GM19099 (cell line): ENCODE data around the gene KLHL26.

Source experiments
- POLR2A ChIP-seq: IDR thresholded peaks from 3 replicates; pipeline ENCODE4 v1.6.1; 2011; ENCODE audit warnings: low read depth; ENCODE audit not compliant: insufficient read length; ENCODE audit errors: extremely low read depth

The KLHL26 gene

GRCh38 chr19:18648973-18649315, 12.1 kb downstream of the KLHL26 start:
- no peak for TF ChIP-seq POLR2A

- TF ChIP-seq POLR2A = no peak
Measured at GRCh38 chr19:18649371-18650020, 12.7 kb downstream of the KLHL26 start.

GRCh38 chr19:18650021-18650390, 13.2 kb downstream of the KLHL26 start:
- TF ChIP-seq POLR2A = no peak

GRCh38 chr19:18650468-18651041, 13.7 kb downstream of the KLHL26 start:
- no peak for TF ChIP-seq POLR2A

- TF ChIP-seq POLR2A = no peak
Measured at GRCh38 chr19:18651300-18651699, 14.5 kb downstream of the KLHL26 start.

- no peak for TF ChIP-seq POLR2A
Measured at GRCh38 chr19:18651733-18652132, 14.9 kb downstream of the KLHL26 start.

- TF ChIP-seq POLR2A = no peak
Measured at GRCh38 chr19:18653853-18654252, 17.0 kb downstream of the KLHL26 start.

- TF ChIP-seq POLR2A = no peak
Measured at GRCh38 chr19:18654469-18654868, 17.6 kb downstream of the KLHL26 start.

GRCh38 chr19:18655173-18655844, 18.5 kb downstream of the KLHL26 start:
- TF ChIP-seq POLR2A = no peak

GRCh38 chr19:18656337-18657086, 19.7 kb downstream of the KLHL26 start:
- no peak for TF ChIP-seq POLR2A

- TF ChIP-seq POLR2A = no peak
Measured at GRCh38 chr19:18657590-18658365, 20.9 kb downstream of the KLHL26 start.

- TF ChIP-seq POLR2A = no peak
Measured at GRCh38 chr19:18658366-18658855, 21.6 kb downstream of the KLHL26 start.

- no peak for TF ChIP-seq POLR2A
Measured at GRCh38 chr19:18659281-18660050, 22.6 kb downstream of the KLHL26 start.

- no peak for TF ChIP-seq POLR2A
Measured at GRCh38 chr19:18660051-18660910, 23.5 kb downstream of the KLHL26 start.
